Nephron progenitor cell (in vitro differentiated cells): ENCODE data around the gene TBC1D23.

Source experiments
- DNase-seq: peaks from one replicate; pipeline ENCODE4 v3.0.0; 2021
- H3K27ac Mint-ChIP-seq: 2 replicates; pipeline ENCODE4 v1.8.0; 2021; ENCODE audit warnings: mild to moderate bottlenecking, moderate library complexity, mixed read lengths
- H3K27me3 Mint-ChIP-seq: 2 replicates; pipeline ENCODE4 v1.8.0; 2021; ENCODE audit warnings: mild to moderate bottlenecking, low read depth, mixed read lengths; ENCODE audit not compliant: poor library complexity
- H3K36me3 Mint-ChIP-seq: 2 replicates; pipeline ENCODE4 v1.8.0; 2021; ENCODE audit warnings: low read depth, mixed read lengths
- H3K4me1 Mint-ChIP-seq: 2 replicates; pipeline ENCODE4 v1.8.0; 2021; ENCODE audit warnings: mixed read lengths
- H3K4me3 Mint-ChIP-seq: 2 replicates; pipeline ENCODE4 v1.8.0; 2021; ENCODE audit warnings: mild to moderate bottlenecking, moderate library complexity, mixed read lengths
- H3K9me3 Mint-ChIP-seq: 2 replicates; pipeline ENCODE4 v1.8.0; 2021; ENCODE audit warnings: mild to moderate bottlenecking, moderate library complexity, mixed read lengths
- TF ChIP-seq, protein P1 (sequence below): fragments of 200-600 bp; sonication (generic); IDR thresholded peaks from 2 replicates; pipeline ENCODE4 v1.5.0; 2021; ENCODE audit warnings: antibody characterized with exemption

TBC1D23 gene

DNA sequence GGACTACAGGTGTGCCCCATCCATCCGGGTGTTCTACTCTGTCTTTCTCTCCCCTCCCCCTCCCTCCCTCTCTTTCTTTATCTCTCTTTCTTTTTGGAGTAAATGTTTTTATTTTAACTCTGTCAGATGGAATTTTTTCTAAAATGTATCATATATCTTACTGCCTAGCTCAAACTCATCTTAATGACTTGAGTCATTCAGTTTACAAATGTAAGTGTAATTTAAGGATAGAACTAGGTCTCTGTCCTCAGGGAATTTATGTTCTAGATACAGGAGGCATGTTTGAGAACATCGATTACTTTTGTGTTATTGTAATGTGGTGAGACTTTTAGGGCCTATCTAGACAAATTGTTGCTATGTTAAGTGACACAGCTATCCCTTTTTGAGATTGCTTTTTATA is 3.5 kb downstream of the TBC1D23 start:
- DNase-seq = no peak
- TF ChIP-seq, protein P1, sequence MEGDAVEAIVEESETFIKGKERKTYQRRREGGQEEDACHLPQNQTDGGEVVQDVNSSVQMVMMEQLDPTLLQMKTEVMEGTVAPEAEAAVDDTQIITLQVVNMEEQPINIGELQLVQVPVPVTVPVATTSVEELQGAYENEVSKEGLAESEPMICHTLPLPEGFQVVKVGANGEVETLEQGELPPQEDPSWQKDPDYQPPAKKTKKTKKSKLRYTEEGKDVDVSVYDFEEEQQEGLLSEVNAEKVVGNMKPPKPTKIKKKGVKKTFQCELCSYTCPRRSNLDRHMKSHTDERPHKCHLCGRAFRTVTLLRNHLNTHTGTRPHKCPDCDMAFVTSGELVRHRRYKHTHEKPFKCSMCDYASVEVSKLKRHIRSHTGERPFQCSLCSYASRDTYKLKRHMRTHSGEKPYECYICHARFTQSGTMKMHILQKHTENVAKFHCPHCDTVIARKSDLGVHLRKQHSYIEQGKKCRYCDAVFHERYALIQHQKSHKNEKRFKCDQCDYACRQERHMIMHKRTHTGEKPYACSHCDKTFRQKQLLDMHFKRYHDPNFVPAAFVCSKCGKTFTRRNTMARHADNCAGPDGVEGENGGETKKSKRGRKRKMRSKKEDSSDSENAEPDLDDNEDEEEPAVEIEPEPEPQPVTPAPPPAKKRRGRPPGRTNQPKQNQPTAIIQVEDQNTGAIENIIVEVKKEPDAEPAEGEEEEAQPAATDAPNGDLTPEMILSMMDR = no peak
- Mint-ChIP-seq H3K27ac (no peak overlapping the region), H3K36me3 (no peaks in the 10 kb centered on the region), H3K9me3 (no peaks in the 10 kb centered on the region), H3K27me3 (no peaks in the 10 kb centered on the region), H3K4me3 (peak overlapping the region; percentile 23), H3K4me1 (peaks cover 48% of the 10 kb centered on the region)

DNA sequence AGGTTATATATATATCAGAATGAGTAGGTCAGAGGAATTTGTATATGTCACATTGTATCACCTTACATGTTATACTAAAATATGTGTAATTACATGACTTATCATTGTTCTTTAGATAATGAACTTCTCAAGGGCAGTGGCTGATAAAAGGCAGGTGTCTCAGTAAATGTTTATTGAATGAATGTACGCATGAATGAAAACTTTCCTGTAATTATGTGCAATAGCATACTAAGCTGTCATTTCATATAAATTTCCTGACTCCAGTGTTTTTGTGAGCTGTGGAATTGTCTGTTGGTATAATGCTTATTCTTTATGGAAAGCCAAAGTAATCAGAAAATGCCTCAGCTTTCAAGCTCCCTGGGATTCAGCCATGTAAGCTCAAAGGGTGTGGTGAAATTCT is 4.2 kb downstream of the TBC1D23 start:
- TF ChIP-seq, protein P1 = no peak
- peaks cover 41% of the 10 kb centered on the region for H3K4me1 Mint-ChIP-seq

DNA sequence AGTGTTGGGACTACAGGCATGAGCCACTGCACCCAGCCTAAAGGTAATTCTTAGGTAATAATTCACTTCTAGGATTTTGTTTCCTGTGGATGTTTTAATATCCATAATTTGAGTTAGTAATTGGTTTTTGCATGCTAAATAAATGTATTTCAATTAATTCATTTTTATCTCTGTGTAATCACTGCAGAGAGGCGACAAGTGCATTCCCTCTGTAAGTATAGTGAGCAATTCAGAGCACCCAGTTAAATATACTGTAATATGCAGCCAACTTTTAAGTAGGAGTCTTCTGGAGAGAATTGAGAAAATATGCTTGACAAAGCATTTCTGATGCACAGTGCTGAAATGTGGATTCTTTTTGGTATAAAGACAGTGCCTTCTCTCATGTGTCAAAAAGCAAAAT is 5.7 kb downstream of the TBC1D23 start:
- no peaks in the 10 kb centered on the region for H3K36me3 Mint-ChIP-seq
- H3K4me1 Mint-ChIP-seq = peaks cover 26% of the 10 kb centered on the region
- no peaks in the 10 kb centered on the region for H3K27me3 Mint-ChIP-seq
- DNase-seq = no peak
- no peak overlapping the region for H3K27ac Mint-ChIP-seq
- TF ChIP-seq, protein P1 = no peak
- no peak overlapping the region for H3K4me3 Mint-ChIP-seq
- H3K9me3 Mint-ChIP-seq = no peaks in the 10 kb centered on the region

More for the DNA sequence above, 4.2 kb downstream of the TBC1D23 start:
- Mint-ChIP-seq H3K27ac (no peak overlapping the region), H3K36me3 (no peaks in the 10 kb centered on the region), H3K9me3 (no peaks in the 10 kb centered on the region), H3K4me3 (no peak overlapping the region), H3K27me3 (no peaks in the 10 kb centered on the region)
- DNase-seq = no peak

DNA sequence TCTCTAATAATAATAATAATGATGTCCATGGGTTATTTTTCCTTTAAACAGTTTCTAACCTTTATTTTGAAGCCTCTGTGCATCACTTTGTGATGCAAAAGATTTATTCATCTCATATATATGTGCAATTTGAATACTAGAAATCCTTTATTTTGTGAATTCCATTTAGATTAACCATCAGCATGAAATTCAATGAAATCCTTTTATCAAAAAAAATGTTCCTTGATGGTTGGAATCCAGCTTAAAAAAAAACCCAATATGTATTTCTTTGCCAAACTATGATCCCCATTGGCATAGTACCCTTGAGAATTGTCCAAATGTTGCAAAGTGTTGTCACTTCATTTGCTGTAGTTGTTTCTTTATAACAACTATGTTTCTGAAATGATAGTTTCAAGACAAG is 7.4 kb downstream of the TBC1D23 start:
- H3K9me3 Mint-ChIP-seq = no peaks in the 10 kb centered on the region
- no peak overlapping the region for H3K4me3 Mint-ChIP-seq
- no peaks in the 10 kb centered on the region for H3K36me3 Mint-ChIP-seq
- H3K4me1 Mint-ChIP-seq = peaks cover 13% of the 10 kb centered on the region
- TF ChIP-seq, protein P1 = no peak
- no peak for DNase-seq
- H3K27me3 Mint-ChIP-seq = no peaks in the 10 kb centered on the region
- H3K27ac Mint-ChIP-seq = no peak overlapping the region

DNA sequence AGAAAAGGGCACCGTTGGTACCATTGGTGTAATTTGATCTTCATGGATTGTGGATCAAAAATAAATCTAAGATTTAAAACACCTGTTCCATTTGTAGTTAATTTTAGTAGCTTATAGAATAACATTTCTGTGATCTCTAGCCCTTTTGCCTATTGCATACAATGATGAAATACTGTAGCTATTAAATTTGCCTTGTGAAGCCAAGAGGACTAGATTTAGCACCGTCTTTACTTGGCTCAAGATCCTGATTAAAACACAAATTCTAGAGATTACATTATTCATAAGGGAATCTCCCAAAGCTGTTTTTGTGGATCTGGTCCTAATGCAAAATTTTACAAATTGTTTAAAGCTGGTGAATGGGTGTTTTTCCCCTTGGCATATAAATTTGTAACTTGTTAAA is 8.2 kb downstream of the TBC1D23 start:
- no peak overlapping the region for H3K27ac Mint-ChIP-seq
- TF ChIP-seq, protein P1 = no peak
- DNase-seq = no peak
- peaks cover 5% of the 10 kb centered on the region for H3K4me1 Mint-ChIP-seq
- H3K27me3 Mint-ChIP-seq = no peaks in the 10 kb centered on the region
- H3K9me3 Mint-ChIP-seq = no peaks in the 10 kb centered on the region
- no peak overlapping the region for H3K4me3 Mint-ChIP-seq
- H3K36me3 Mint-ChIP-seq = no peaks in the 10 kb centered on the region

DNA sequence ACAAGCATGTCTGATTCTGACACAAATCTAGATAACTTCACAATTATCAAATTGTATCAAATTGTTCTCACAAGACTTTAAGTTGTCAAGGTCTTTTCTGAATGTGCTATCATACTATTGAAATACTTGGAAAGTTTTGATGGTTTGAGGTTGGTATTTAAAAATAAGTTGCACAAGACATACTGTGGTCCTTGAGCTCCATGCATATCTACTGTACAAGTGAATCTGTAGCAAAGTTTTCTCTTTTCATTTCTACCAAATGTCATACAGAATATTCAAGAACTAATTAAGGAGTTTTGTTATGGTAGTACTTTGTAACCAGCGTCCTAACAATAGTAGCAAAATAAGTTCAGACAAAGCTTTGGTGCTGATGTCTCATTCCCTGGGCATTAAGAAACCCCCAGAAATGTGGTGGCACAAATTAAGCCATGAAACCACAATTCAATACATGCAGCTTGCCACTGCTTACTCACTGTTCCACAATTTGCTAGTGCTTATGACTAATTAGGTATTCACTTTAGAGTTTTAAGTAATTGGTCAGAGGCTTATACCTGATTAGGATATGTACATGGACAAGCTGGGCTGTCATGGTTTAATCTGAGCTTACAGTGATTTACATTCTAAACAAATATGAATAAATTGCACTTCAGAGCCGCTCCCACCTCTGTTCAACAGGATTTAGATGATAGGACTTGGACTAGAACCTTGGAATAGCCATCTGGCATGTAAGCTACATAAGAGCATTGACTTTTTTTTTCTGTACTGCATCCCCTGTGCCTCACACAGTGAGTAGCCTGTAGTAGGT is 8.8 kb downstream of the TBC1D23 start:
- no peak overlapping the region for H3K27ac Mint-ChIP-seq
- H3K27me3 Mint-ChIP-seq = no peaks in the 10 kb centered on the region
- H3K4me3 Mint-ChIP-seq = no peak overlapping the region
- TF ChIP-seq, protein P1 = no peak
- H3K9me3 Mint-ChIP-seq = no peaks in the 10 kb centered on the region
- H3K36me3 Mint-ChIP-seq = no peaks in the 10 kb centered on the region
- no peaks in the 10 kb centered on the region for H3K4me1 Mint-ChIP-seq
- DNase-seq = no peak
